ENCODE measurements around the gene FRMD6.

Gene FRMD6

DNA sequence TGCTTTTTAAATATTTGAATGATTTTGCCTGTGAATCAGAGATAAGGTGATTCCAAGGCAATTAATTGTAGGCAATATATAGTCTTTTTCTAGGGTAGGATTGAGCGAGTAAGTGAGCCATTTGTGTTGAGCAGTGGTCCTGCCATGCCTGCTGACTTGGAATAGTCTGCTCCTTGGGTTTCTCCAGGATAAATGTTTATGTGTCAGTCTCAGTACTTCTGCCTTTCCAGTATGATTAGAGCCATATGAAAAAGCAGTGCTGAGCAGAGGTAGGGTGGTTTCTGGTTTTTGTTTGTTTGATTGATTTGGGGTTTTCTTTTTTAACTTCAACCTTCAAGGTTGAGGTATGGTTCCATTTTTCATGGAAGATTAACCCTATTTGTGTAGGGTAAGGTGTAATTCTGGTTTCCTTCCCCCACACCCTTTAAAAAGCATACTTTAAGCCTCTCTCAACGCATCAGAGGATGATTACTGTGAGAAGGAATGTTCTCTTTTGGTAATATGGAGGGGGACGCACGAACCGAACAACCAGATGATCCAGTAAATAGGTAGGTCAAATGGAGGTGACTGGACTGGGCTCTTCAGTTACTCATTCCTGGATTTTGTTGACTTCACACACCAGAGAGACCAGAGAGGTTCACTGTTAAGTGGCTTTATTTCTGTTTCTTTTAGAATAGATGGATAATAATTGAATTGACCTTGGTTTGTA lies 22.7 kb downstream of the FRMD6 start:
- no peak for DNase-seq

DNA sequence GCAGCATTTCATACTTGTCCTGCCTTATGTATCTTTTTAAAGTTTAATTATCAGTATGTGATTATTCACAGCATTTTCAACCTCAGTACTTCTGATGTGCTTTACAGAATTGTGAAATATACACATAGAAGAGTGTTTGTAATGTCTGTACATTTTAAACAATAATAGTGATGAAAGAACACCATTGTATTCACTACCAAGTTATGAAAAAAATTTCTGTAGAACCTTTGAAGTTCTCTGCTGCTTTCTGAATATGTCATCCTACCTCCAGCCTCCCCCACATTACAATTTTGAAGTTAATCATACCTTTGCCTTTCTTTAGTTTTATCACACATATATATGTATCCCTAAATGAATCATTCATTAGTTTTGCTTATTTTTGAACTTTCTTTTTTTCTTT lies 24.8 kb downstream of the FRMD6 start:
- DNase-seq: no peak

DNA sequence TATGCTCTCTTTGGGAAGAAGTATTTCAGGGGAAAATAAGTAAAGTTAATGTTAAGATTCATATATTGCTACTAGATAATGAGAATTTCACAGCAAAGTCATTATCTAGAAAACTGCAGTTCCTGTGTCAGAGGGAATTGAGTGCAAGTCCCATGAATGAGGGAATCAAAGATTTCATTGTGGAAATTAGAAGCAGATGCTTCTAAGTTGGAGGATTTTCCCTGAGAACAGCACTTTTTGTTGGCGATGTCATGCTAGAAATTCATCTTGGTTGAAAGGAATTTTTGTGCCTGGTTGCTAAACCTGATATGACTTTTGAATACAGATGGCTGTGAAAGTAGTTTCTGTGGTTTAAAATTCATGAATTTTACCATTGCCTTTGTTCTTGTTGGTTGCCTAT lies 25.6 kb downstream of the FRMD6 start:
- no peak for DNase-seq

GRCh38 chr14:51677738-51678137 lies 26.0 kb downstream of the FRMD6 start:
- no peak for DNase-seq

DNA sequence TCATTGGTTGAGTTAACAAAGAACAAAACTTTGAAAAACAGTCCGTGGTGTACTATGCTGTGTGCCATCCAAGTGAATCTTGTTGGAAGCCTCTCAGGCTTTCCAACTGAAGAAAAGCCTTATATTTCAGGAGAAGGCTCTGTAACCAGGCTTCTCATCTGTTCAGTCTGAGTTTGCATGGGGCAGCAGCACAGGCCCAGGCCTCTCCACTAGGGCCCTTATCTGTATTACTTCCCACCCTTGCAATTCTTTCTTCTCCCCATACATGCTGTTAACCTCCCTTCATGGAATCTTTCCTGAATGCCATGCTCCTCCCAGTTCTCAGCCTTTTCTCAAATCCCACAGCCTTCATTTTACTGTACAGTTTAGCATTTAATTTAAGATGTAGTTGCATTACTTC lies 28.3 kb downstream of the FRMD6 start:
- DNase-seq: no peak

- no peak for DNase-seq
These were observed 29.7 kb downstream of the FRMD6 start for GRCh38 chr14:51681411-51681810.

- no peak for DNase-seq
These were observed 30.7 kb downstream of the FRMD6 start for GRCh38 chr14:51682411-51682810.

DNA sequence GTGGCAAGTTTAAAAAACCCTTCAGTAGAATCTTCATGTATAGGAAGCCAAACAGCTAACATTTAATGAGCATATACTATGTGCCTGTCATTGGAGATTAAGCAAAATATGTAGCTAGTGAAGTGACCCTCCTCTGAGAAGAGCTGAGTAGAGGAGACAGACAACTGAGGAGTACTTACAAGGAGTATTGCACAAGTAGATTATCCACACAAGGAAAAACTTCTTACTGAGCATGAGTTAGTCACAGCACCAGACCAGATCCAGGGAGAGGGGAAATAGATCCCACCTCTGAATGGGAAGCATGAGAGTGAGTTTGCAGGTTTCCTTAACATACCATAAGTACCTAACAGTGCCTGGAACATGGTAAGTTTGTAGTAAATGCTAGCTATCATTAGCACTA lies 33.0 kb downstream of the FRMD6 start:
- no peak for DNase-seq

- DNase-seq: no peak
These were observed 39.5 kb downstream of the FRMD6 start for GRCh38 chr14:51691176-51691575.

DNA sequence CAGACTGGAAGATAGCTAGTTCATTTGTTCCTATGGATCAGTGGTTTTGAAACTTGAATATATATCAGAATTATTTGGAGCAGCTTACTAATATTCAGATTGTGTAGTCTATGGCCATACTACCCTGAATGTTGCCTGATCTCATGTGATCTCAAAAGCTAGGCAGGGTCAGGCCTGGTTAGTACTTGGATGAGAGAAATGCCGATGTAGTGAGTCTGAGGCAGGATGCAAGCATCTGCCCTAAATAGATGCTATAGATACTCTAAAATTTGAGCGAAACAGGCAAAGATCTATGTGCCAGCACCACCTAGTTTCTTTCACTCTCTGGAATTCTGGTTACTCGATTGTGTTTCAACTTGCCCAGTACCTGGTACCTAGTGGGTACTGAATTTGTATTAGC lies 40.9 kb downstream of the FRMD6 start:
- no peak for DNase-seq

- DNase-seq: no peak
These were observed 46.1 kb downstream of the FRMD6 start for GRCh38 chr14:51697848-51698247.

GRCh38 chr14:51701951-51702350 lies 50.2 kb downstream of the FRMD6 start:
- no peak for DNase-seq

DNA sequence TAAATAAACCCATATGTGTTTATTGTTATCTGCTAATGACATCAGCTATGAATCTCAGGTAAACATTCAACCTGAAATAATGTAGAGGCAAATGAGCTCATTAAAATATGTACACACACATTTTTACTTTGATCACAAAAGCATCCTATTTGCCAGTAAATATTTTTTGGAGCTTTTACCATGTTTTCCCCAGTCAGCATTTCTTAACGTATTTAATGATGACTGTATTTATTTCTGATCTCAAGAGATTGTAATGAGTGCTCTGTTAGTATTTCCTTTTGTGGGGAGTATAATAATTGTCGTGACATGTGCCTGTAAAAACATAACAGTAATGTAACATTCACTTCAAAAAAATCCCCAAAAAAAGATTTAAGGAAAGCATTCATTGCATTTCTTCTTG lies 52.1 kb downstream of the FRMD6 start:
- DNase-seq: no peak

GRCh38 chr14:51704545-51704944 lies 52.8 kb downstream of the FRMD6 start:
- DNase-seq: no peak

- no peak for DNase-seq
These were observed 55.6 kb downstream of the FRMD6 start for GRCh38 chr14:51707327-51707726.

- DNase-seq: no peak
These were observed 59.8 kb downstream of the FRMD6 start for GRCh38 chr14:51711505-51711904.

GRCh38 chr14:51715250-51715649 lies 63.5 kb downstream of the FRMD6 start:
- no peak for DNase-seq

DNA sequence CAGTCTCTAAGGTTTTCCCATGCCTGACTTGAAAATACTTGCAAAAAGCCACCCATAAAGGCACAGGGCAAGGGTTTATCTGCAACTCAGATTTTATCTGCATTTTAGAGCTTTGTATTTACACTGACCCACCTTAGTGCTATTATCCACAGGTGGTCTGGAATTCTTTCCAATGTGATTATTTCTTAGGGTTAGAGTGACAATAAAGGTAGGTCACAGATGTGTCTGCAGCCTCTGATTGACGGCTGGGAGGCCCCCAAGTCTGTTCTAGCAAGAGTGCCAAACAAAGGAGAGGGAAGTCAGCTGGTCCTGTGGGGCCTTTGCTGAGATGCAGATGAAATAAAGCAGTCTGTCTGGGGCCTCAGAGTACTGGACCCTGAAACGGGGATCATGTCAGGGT lies 64.0 kb downstream of the FRMD6 start:
- DNase-seq: no peak

GRCh38 chr14:51716610-51717009 lies 64.9 kb downstream of the FRMD6 start:
- no peak for DNase-seq

GRCh38 chr14:51717766-51718165 lies 66.1 kb downstream of the FRMD6 start:
- no peak for DNase-seq

- no peak for DNase-seq
These were observed 68.2 kb downstream of the FRMD6 start for GRCh38 chr14:51719955-51720354.

GRCh38 chr14:51723990-51724389 lies 72.3 kb downstream of the FRMD6 start:
- no peak for DNase-seq

- no peak for DNase-seq
These were observed 72.9 kb downstream of the FRMD6 start for GRCh38 chr14:51724650-51725049.

- DNase-seq: no peak
These were observed 73.4 kb downstream of the FRMD6 start for GRCh38 chr14:51725061-51725460.

- no peak for DNase-seq
These were observed 74.6 kb downstream of the FRMD6 start for GRCh38 chr14:51726166-51726899.

Measured in stimulated activated CD4-positive, alpha-beta T cell treated with anti-CD3 and anti-CD28 coated beads, Interleukin-4, amount 100 ng/mL, for 1 hour (primary cell).